Immature natural killer cell (primary cell): ENCODE data around the gene ITGA1. TPM values are rescaled to one million over a fixed set of nuclear protein-coding genes. Genes with fewer than 3 reads are reported as not detected.
"Not testable (repeated sequence)": the region's sequence is repeated elsewhere in the genome, so short reads cannot be mapped to it uniquely, and the experiment has no call there.

ENCODE experiments used
- DNase-seq, 3 donors: peaks; one replicate each; pipeline ENCODE4 v3.0.0; 2022; ENCODE audit warnings: mixed read lengths in 1 of 3
- H3K27ac Mint-ChIP-seq, 6 donors: one replicate each; pipeline ENCODE4 v1.8.0; 2020; ENCODE audit warnings: mixed read lengths in 6 of 6, mild to moderate bottlenecking in 5 of 6, inconsistent platforms in 4 of 6, moderate library complexity in 3 of 6
- H3K27me3 Mint-ChIP-seq, 3 donors: one replicate each; pipeline ENCODE4 v1.8.0; 2020 to 2021; ENCODE audit warnings: low read depth in 3 of 3, mild to moderate bottlenecking in 3 of 3, mixed read lengths in 3 of 3, moderate library complexity in 3 of 3, inconsistent platforms in 1 of 3
- H3K36me3 Mint-ChIP-seq, 3 donors: one replicate each; pipeline ENCODE4 v1.8.0; 2020; ENCODE audit warnings: mixed read lengths in 3 of 3, inconsistent platforms in 2 of 3, mild to moderate bottlenecking in 2 of 3
- H3K4me1 Mint-ChIP-seq, 2 donors: one replicate each; pipeline ENCODE4 v1.8.0; 2020; ENCODE audit warnings: inconsistent platforms in 2 of 2, mild to moderate bottlenecking in 2 of 2, mixed read lengths in 2 of 2, moderate library complexity in 1 of 2
- H3K4me3 Mint-ChIP-seq, 5 donors: one replicate each; pipeline ENCODE4 v1.8.0; 2020; ENCODE audit warnings: mild to moderate bottlenecking in 5 of 5, mixed read lengths in 5 of 5, inconsistent platforms in 3 of 5, moderate library complexity in 3 of 5
- H3K9me3 Mint-ChIP-seq, 6 donors: one replicate each; pipeline ENCODE4 v1.8.0; 2020; ENCODE audit warnings: mild to moderate bottlenecking in 6 of 6, mixed read lengths in 6 of 6, inconsistent platforms in 4 of 6, moderate library complexity in 3 of 6
- polyA plus RNA-seq, 3 donors: library from polyadenylated mRNA; unstranded; fragments of 300-500 nt; fragmentation: Illumina TruSeq; gene quantifications; one replicate each; pipeline ENCODE4 v1.2.3, GENCODE V29; 2021

Gene ITGA1
- polyA plus RNA-seq, 3 donors from 2014 or later, result 7.3 TPM; not detected in 2

GRCh38 chr5:52831786-52832511 lies 44.2 kb downstream of the ITGA1 start:
- Mint-ChIP-seq H3K27me3 (peaks cover 0 to 4% (median 2%) of the 10 kb centered on the region in 3 donors), H3K27ac (no peak overlapping the region), H3K4me3 (no peak overlapping the region), H3K9me3 (peaks cover 0 to 2% (median 0%) of the 10 kb centered on the region in 6 donors), H3K36me3 (no peaks in the 10 kb centered on the region), H3K4me1 (peaks cover 0 to 8% of the 10 kb centered on the region in 2 donors)
- no peak for DNase-seq

GRCh38 chr5:52834320-52834719 lies 46.6 kb downstream of the ITGA1 start:
- Mint-ChIP-seq H3K9me3 (no peaks in the 10 kb centered on the region), H3K27me3 (peaks cover 0 to 4% (median 2%) of the 10 kb centered on the region in 3 donors), H3K4me3 (no peak overlapping the region), H3K4me1 (no peaks in the 10 kb centered on the region), H3K27ac (no peak overlapping the region), H3K36me3 (no peaks in the 10 kb centered on the region)
- DNase-seq, result no peak

- no peak for DNase-seq
- no peak overlapping the region for H3K4me3 Mint-ChIP-seq
- no peaks in the 10 kb centered on the region for H3K4me1 Mint-ChIP-seq
- no peak overlapping the region for H3K27ac Mint-ChIP-seq
- H3K9me3 Mint-ChIP-seq, result no peaks in the 10 kb centered on the region
- H3K36me3 Mint-ChIP-seq, result no peaks in the 10 kb centered on the region
- peaks cover 0 to 2% (median 2%) of the 10 kb centered on the region in 3 donors for H3K27me3 Mint-ChIP-seq
These were observed 49.4 kb downstream of the ITGA1 start for GRCh38 chr5:52837068-52837467.

GRCh38 chr5:52837591-52838001 lies 49.9 kb downstream of the ITGA1 start:
- Mint-ChIP-seq H3K27ac (no peak overlapping the region), H3K27me3 (peaks cover 0 to 2% (median 2%) of the 10 kb centered on the region in 3 donors), H3K4me3 (no peak overlapping the region), H3K9me3 (no peaks in the 10 kb centered on the region), H3K4me1 (no peaks in the 10 kb centered on the region), H3K36me3 (no peaks in the 10 kb centered on the region)
- DNase-seq, result no peak

GRCh38 chr5:52838326-52839015 lies 50.8 kb downstream of the ITGA1 start:
- no peaks in the 10 kb centered on the region for H3K36me3 Mint-ChIP-seq
- H3K27ac Mint-ChIP-seq, result no peak overlapping the region
- peaks cover 0 to 2% (median 2%) of the 10 kb centered on the region in 3 donors for H3K27me3 Mint-ChIP-seq
- H3K9me3 Mint-ChIP-seq, result no peaks in the 10 kb centered on the region
- H3K4me3 Mint-ChIP-seq, result no peak overlapping the region
- no peak for DNase-seq
- no peaks in the 10 kb centered on the region for H3K4me1 Mint-ChIP-seq

- Mint-ChIP-seq H3K27ac (no peak overlapping the region), H3K4me3 (no peak overlapping the region), H3K4me1 (no peaks in the 10 kb centered on the region), H3K9me3 (no peaks in the 10 kb centered on the region), H3K27me3 (peaks cover 0 to 2% (median 2%) of the 10 kb centered on the region in 3 donors), H3K36me3 (no peaks in the 10 kb centered on the region)
- no peak for DNase-seq
These were observed 51.6 kb downstream of the ITGA1 start for GRCh38 chr5:52839285-52839684.

- Mint-ChIP-seq H3K4me1 (no peaks in the 10 kb centered on the region), H3K4me3 (no peak overlapping the region), H3K27ac (no peak overlapping the region), H3K27me3 (peaks cover 0 to under 1% (median 0%) of the 10 kb centered on the region in 3 donors), H3K9me3 (no peaks in the 10 kb centered on the region), H3K36me3 (no peaks in the 10 kb centered on the region)
- DNase-seq, result no peak
These were observed 52.7 kb downstream of the ITGA1 start for GRCh38 chr5:52840277-52841050.

- Mint-ChIP-seq H3K27ac (no peak overlapping the region), H3K27me3 (peaks cover 0 to 6% (median 0%) of the 10 kb centered on the region in 3 donors), H3K4me1 (no peaks in the 10 kb centered on the region), H3K36me3 (no peaks in the 10 kb centered on the region), H3K9me3 (no peaks in the 10 kb centered on the region), H3K4me3 (no peak overlapping the region)
- DNase-seq, result no peak
These were observed 53.4 kb downstream of the ITGA1 start for GRCh38 chr5:52841114-52841513.

- H3K27me3 Mint-ChIP-seq, result peaks cover 0 to 6% (median 0%) of the 10 kb centered on the region in 3 donors
- no peak for DNase-seq
- no peak overlapping the region for H3K4me3 Mint-ChIP-seq
- no peaks in the 10 kb centered on the region for H3K9me3 Mint-ChIP-seq
- no peaks in the 10 kb centered on the region for H3K36me3 Mint-ChIP-seq
- H3K4me1 Mint-ChIP-seq, result no peaks in the 10 kb centered on the region
- H3K27ac Mint-ChIP-seq, result no peak overlapping the region
These were observed 54.4 kb downstream of the ITGA1 start for GRCh38 chr5:52842111-52842510.

GRCh38 chr5:52844885-52845284 lies 57.2 kb downstream of the ITGA1 start:
- Mint-ChIP-seq H3K4me3 (no peak overlapping the region), H3K4me1 (no peaks in the 10 kb centered on the region), H3K27me3 (peaks cover 0 to 6% (median 0%) of the 10 kb centered on the region in 3 donors), H3K36me3 (no peaks in the 10 kb centered on the region), H3K27ac (no peak overlapping the region), H3K9me3 (no peaks in the 10 kb centered on the region)
- no peak for DNase-seq

- Mint-ChIP-seq H3K4me3 (no peak overlapping the region), H3K27me3 (peaks cover 0 to 6% (median 0%) of the 10 kb centered on the region in 3 donors), H3K27ac (no peak overlapping the region), H3K9me3 (no peaks in the 10 kb centered on the region), H3K36me3 (no peaks in the 10 kb centered on the region), H3K4me1 (no peaks in the 10 kb centered on the region)
- DNase-seq, result no peak
These were observed 58.6 kb downstream of the ITGA1 start for GRCh38 chr5:52846182-52846842.

GRCh38 chr5:52848688-52849087 lies 61.0 kb downstream of the ITGA1 start:
- not testable (repeated sequence) for H3K4me3 Mint-ChIP-seq, H3K27me3 Mint-ChIP-seq, H3K27ac Mint-ChIP-seq, H3K36me3 Mint-ChIP-seq, DNase-seq, H3K9me3 Mint-ChIP-seq, H3K4me1 Mint-ChIP-seq

GRCh38 chr5:52849544-52849943 lies 61.8 kb downstream of the ITGA1 start:
- Mint-ChIP-seq H3K9me3 (no peaks in the 10 kb centered on the region), H3K36me3 (peaks cover 0 to 4% (median 0%) of the 10 kb centered on the region in 3 donors), H3K4me1 (no peaks in the 10 kb centered on the region), H3K27ac (no peak overlapping the region), H3K27me3 (peaks cover 0 to 8% (median 0%) of the 10 kb centered on the region in 3 donors), H3K4me3 (no peak overlapping the region)
- no peak for DNase-seq
